Measurements from ENCODE around the gene GATAD2A. TPM values are rescaled to one million over a fixed set of nuclear protein-coding genes. Genes with fewer than 3 reads are reported as not detected.

GATAD2A gene
- total and polyA plus RNA-seq, 9 of the 15 experiments (the other 6 are each of a cell fraction or from before 2014, with no cell fraction given): 2.4 to 226 (median 44.2) TPM

GRCh38 chr19:19388568-19389555, 16.6 kb upstream of the GATAD2A start (continued):
- TF ChIP-seq JUND (IDR thresholded peaks at IDR 0.05; ENCODE audit: borderline replicate concordance, low read depth, low read length) (0 out of 2 replicates have a peak, but pooled peaks have one; percentile 3), JUND (tag; IDR thresholded peaks at IDR 0.05; ENCODE audit: borderline replicate concordance, low read depth, low read length) (peak; percentile 21; the same call in 1 of the 3 replicates), XRCC4 (IDR thresholded peaks at IDR 0.05; ENCODE audit: extremely low read depth, insufficient read depth, insufficient read length) (no peak), NBN (IDR thresholded peaks at IDR 0.05; ENCODE audit: low read depth) (peak; percentile 42; the same call in 1 of the 2 replicates), ARID1B (IDR thresholded peaks at IDR 0.05) (peak; percentile 44), CGGBP1 (CRISPR knock-in tag; IDR thresholded peaks at IDR 0.05) (no peak), ZBTB40 (IDR thresholded peaks at IDR 0.05) (peak; percentile 94), ZBTB40 (CRISPR knock-in tag; IDR thresholded peaks at IDR 0.05) (no peak), BACH1 (tag; IDR thresholded peaks at IDR 0.05) (no peak), STAT5A (IDR thresholded peaks at IDR 0.05; ENCODE audit: borderline replicate concordance, low read length) (no peak), TRIM24 (IDR thresholded peaks at IDR 0.05) (peak in 1 of 2 experiments; percentile 79; a peak in 2 of 4 replicates), SIN3A (IDR thresholded peaks at IDR 0.05; ENCODE audit: borderline replicate concordance in 2 of 2, control insufficient read depth in 1 of 2, low read depth in 2 of 2, low read length in 2 of 2) (peak in 1 of 2 experiments; percentile 52; a peak in 1 of 4 replicates), CTBP1 (IDR thresholded peaks at IDR 0.05; ENCODE audit: borderline replicate concordance) (no peak)
